HepG2 (cell line): ENCODE measurements around the gene TH. TPM values are rescaled to one million over a fixed set of nuclear protein-coding genes. Genes with fewer than 3 reads are reported as not detected.

Experiments
- ATAC-seq: fragments of 200-7000 bp; cut with Tn5 transposase; 3 replicates; pipeline ENCODE4 v1.9.1; 2020; ENCODE audit warnings: mild to moderate bottlenecking, moderate library complexity
- BruUV-seq: library from RNA; stranded (reverse); fragments of 400-500 nt; replicated peaks from 2 replicates; lab custom pipeline; 2021; lab: Mats Ljungman, UMichigan
- CTCF ChIA-PET: fragments of 300-600 bp; formaldehyde crosslinking; extraction: SDS; loops from one replicate; lab custom pipeline; 2021; ENCODE audit warnings: low total read pairs, inconsistent platforms, low intra/inter-chr PET ratio; lab: Yijun Ruan, JAX
- POLR2A ChIA-PET: fragments of 350-600 bp; sonication (Branson Sonifier 250); formaldehyde crosslinking; loops from one replicate; lab custom pipeline; 2020; ENCODE audit warnings: antibody characterized with exemption, inconsistent platforms; lab: Yijun Ruan, JAX
- DNase-seq: peaks from one replicate; pipeline ENCODE4 v3.0.0-alpha.2; 2015; ENCODE audit warnings: low spot score
- FAIRE-seq: peaks from 3 replicates; lab custom pipeline; 2011; peaks lifted over from hg19 to GRCh38; lab: Jason Lieb, UNC
- H2AFZ ChIP-seq: one replicate; pipeline ENCODE4 v1.6.1; 2011; ENCODE audit warnings: low read length, inconsistent platforms
- H3K27ac ChIP-seq: fragments of 300-600 bp; 3 replicates; pipeline ENCODE4 v1.8.0; 2011; ENCODE audit warnings: mixed run types, mild to moderate bottlenecking, mixed read lengths, low read length, inconsistent platforms; ENCODE audit not compliant: insufficient read depth; ENCODE audit errors: extremely low read length
- H3K27me3 ChIP-seq, 2 experiments: fragments of 200-600 bp in 1 of 2; 2 replicates in 1 of 2; 3 replicates in 1 of 2; pipeline versions ENCODE4 v1.6.0 to v1.8.0; 2011; ENCODE audit warnings: low read length in 2 of 2, mild to moderate bottlenecking in 2 of 2, moderate library complexity in 2 of 2, inconsistent platforms in 1 of 2; ENCODE audit not compliant: insufficient read depth in 2 of 2, control insufficient read depth in 1 of 2
- H3K36me3 ChIP-seq, 2 experiments: fragments of 200-600 bp in 1 of 2; replicated peaks in 1 of 2; 2 replicates in 1 of 2; 3 replicates in 1 of 2; pipeline versions ENCODE4 v1.5.1 to v1.8.0; 2011; ENCODE audit warnings: low read length in 2 of 2, inconsistent platforms in 1 of 2; ENCODE audit not compliant: insufficient read depth in 2 of 2, control insufficient read depth in 1 of 2
- H3K4me1 ChIP-seq: 2 replicates; pipeline ENCODE4 v1.5.1; 2012; ENCODE audit warnings: low read length, inconsistent platforms; ENCODE audit not compliant: insufficient read depth
- H3K4me2 ChIP-seq: 2 replicates; pipeline ENCODE4 v1.6.0; 2011; ENCODE audit warnings: low read depth, low read length, inconsistent platforms
- H3K4me3 ChIP-seq, 3 experiments: fragments of 200-600 bp in 1 of 3; sonication (generic), shearing (Covaris generic) in 1 of 3; replicated peaks in 1 of 3; 2 replicates each; pipeline ENCODE4 v1.5.1; 2011 to 2016; ENCODE audit warnings: low read length in 3 of 3, inconsistent platforms in 2 of 3, low read depth in 2 of 3, mild to moderate bottlenecking in 2 of 3, control low read depth in 1 of 3, mixed read lengths in 1 of 3; ENCODE audit not compliant: insufficient read depth in 1 of 3
- H3K79me2 ChIP-seq: one replicate; pipeline ENCODE4 v1.6.1; 2011; ENCODE audit warnings: low read length, inconsistent platforms; ENCODE audit not compliant: insufficient read depth
- H3K9ac ChIP-seq: 2 replicates; pipeline ENCODE4 v1.6.0; 2011; ENCODE audit warnings: mild to moderate bottlenecking, low read depth, low read length, inconsistent platforms; ENCODE audit not compliant: insufficient read depth
- H3K9me3 ChIP-seq: 2 replicates; pipeline ENCODE4 v1.5.1; 2012; ENCODE audit warnings: mild to moderate bottlenecking, low read length
- H4K20me1 ChIP-seq: 2 replicates; pipeline ENCODE4 v1.6.0; 2011; ENCODE audit warnings: inconsistent platforms, mild to moderate bottlenecking, low read length, moderate library complexity; ENCODE audit not compliant: insufficient read depth
- FOSL1 ChIP-seq: sonication (generic); formaldehyde crosslinking; IDR thresholded peaks from 2 replicates; pipeline ENCODE4 v1.9.0; 2021; ENCODE audit warnings: missing genetic modification reagents, borderline replicate concordance
- GABPA ChIP-seq, 2 experiments: IDR thresholded peaks; 2 replicates each; pipeline ENCODE4 v1.6.1; 2011 to 2016; ENCODE audit warnings: low read depth in 2 of 2, low read length in 1 of 2, missing biosample characterization in 1 of 2, missing genetic modification characterization in 1 of 2
- HMGXB4 ChIP-seq, 2 experiments: sonication (generic) in 1 of 2; formaldehyde crosslinking in 1 of 2; IDR thresholded peaks; 2 replicates each; pipeline versions ENCODE4 v1.4.0 to v1.6.1; 2018 to 2020; ENCODE audit warnings: missing genetic modification reagents in 2 of 2, borderline replicate concordance in 1 of 2, low read depth in 1 of 2, mild to moderate bottlenecking in 1 of 2, missing biosample characterization in 1 of 2
- KDM5A ChIP-seq: fragments of 200-600 bp; sonication (generic); IDR thresholded peaks from 2 replicates; pipeline ENCODE4 v1.7.0; 2018; ENCODE audit warnings: antibody characterized with exemption, mild to moderate bottlenecking, low read length, borderline replicate concordance
- MED13 ChIP-seq: sonication (generic); formaldehyde crosslinking; IDR thresholded peaks from 2 replicates; pipeline ENCODE4 v1.5.0; 2020; ENCODE audit warnings: missing genetic modification reagents
- MEF2D ChIP-seq: sonication (generic); formaldehyde crosslinking; IDR thresholded peaks from 2 replicates; pipeline ENCODE4 v1.5.1; 2020; ENCODE audit warnings: mild to moderate bottlenecking, missing genetic modification reagents
- MTA3 ChIP-seq: sonication (generic); formaldehyde crosslinking; IDR thresholded peaks from 2 replicates; pipeline ENCODE4 v1.4.0; 2020; ENCODE audit warnings: missing genetic modification reagents
- MTF2 ChIP-seq: sonication (generic); formaldehyde crosslinking; IDR thresholded peaks from 2 replicates; pipeline ENCODE4 v1.5.0; 2020; ENCODE audit warnings: missing genetic modification reagents, borderline replicate concordance
- PHF20 ChIP-seq: sonication (generic); formaldehyde crosslinking; IDR thresholded peaks from 2 replicates; pipeline ENCODE4 v1.5.0; 2020; ENCODE audit warnings: mild to moderate bottlenecking, missing genetic modification reagents
- RXRB ChIP-seq: IDR thresholded peaks from 2 replicates; pipeline ENCODE4 v1.6.1; 2016; ENCODE audit warnings: borderline replicate concordance, missing genetic modification reagents, missing compliant biosample characterization
- SOX6 ChIP-seq, 2 experiments: fragments of 450-650 bp in 1 of 2; sonication (generic) in 1 of 2; formaldehyde crosslinking in 1 of 2; IDR thresholded peaks; 2 replicates each; pipeline versions ENCODE4 v1.4.0 to v1.6.1; 2017 to 2020; ENCODE audit warnings: antibody characterized with exemption in 1 of 2, mild to moderate bottlenecking in 1 of 2, missing genetic modification reagents in 1 of 2
- SRSF4 ChIP-seq: fragments of 200-400 bp; formaldehyde crosslinking; IDR thresholded peaks from one replicate; pipeline ENCODE4 v1.6.1; 2018; ENCODE audit warnings: mild to moderate bottlenecking, low read depth, low read length, moderate library complexity; ENCODE audit not compliant: poor library complexity, severe bottlenecking
- ZBTB8A ChIP-seq: sonication (generic); formaldehyde crosslinking; IDR thresholded peaks from 2 replicates; pipeline ENCODE4 v1.4.0; 2020; ENCODE audit warnings: mild to moderate bottlenecking, low read depth, missing genetic modification reagents, borderline replicate concordance
- ZNF234 ChIP-seq: sonication (generic); formaldehyde crosslinking; conservative IDR thresholded peaks from 2 replicates; pipeline ENCODE4 v1.5.1; 2020; ENCODE audit warnings: mild to moderate bottlenecking, missing genetic modification reagents
- ZNF564 ChIP-seq: sonication (generic); formaldehyde crosslinking; IDR thresholded peaks from 2 replicates; pipeline ENCODE4 v1.8.1; 2023; ENCODE audit warnings: mild to moderate bottlenecking, missing genetic modification reagents
- ZNF598 ChIP-seq: sonication (generic); formaldehyde crosslinking; IDR thresholded peaks from 2 replicates; pipeline ENCODE4 v1.5.1; 2020; ENCODE audit warnings: mild to moderate bottlenecking, missing genetic modification reagents, borderline replicate concordance
- ZNF768 ChIP-seq: sonication (generic); formaldehyde crosslinking; IDR thresholded peaks from 2 replicates; pipeline ENCODE4 v1.4.0; 2020; ENCODE audit warnings: missing genetic modification reagents
- ZNF770 ChIP-seq: sonication (generic); formaldehyde crosslinking; IDR thresholded peaks from 2 replicates; pipeline ENCODE4 v1.5.0; 2020; ENCODE audit warnings: mild to moderate bottlenecking, missing genetic modification reagents
- ZNF878 ChIP-seq: sonication (generic); formaldehyde crosslinking; IDR thresholded peaks from 2 replicates; pipeline ENCODE4 v1.8.1; 2023; ENCODE audit warnings: mild to moderate bottlenecking, missing genetic modification reagents, moderate library complexity
- WGBS: methylation state at CpG from one replicate; pipeline ENCODE4 v1.1.6; 2017; ENCODE audit warnings: low lambda C conversion rate; 5-methylcytosine and 5-hydroxymethylcytosine counted together
- in situ Hi-C: cut with HindIII; loops from 2 replicates; pipeline ENCODE4 v1.10.0; 2017; ENCODE audit warnings: low pct_unique_long_range_greater_than_20kb; ENCODE audit not compliant: extremely low pct_ligation_motif_present
- intact Hi-C: fragments of 100-400 bp; cut with micrococcal nuclease; formaldehyde crosslinking; loops from one replicate; pipeline ENCODE4 v1.10.0; 2022; ENCODE audit not compliant: unreplicated experiment
- polyA plus RNA-seq, 8 experiments: library from polyadenylated mRNA; depleted of rRNA in 3 of 8; stranded (reverse) in 7 of 8; unstranded in 1 of 8; fragments of >200 nt; fragmentation: Illumina TruSeq in 4 of 8; extraction: Trizol in 4 of 8; gene quantifications; 2 replicates each; pipeline versions ENCODE4 v1.2.1 to v1.2.3, GENCODE V29; 2011 to 2016; ENCODE audit warnings: low read depth in 4 of 8, missing spikeins in 1 of 8, mixed read lengths in 1 of 8; ENCODE audit not compliant: insufficient read depth in 1 of 8
- total RNA-seq, 5 experiments: library from RNA; depleted of rRNA; stranded (reverse); fragments of >200 nt; fragmentation: Illumina TruSeq; extraction: Trizol; gene quantifications; 2 replicates each; pipeline ENCODE4 v1.2.3, GENCODE V29; 2016; ENCODE audit warnings: low read depth in 1 of 5

TH gene
- total and polyA plus RNA-seq, 2 of the 13 experiments (the other 11 are each of a cell fraction or from before 2014, with no cell fraction given) = 0.36 TPM; not detected in 1

GRCh38 chr11:2159536-2160413 is 11.8 kb downstream of the TH start (continued):
- no peak for TF ChIP-seq GABPA (IDR thresholded peaks at IDR 0.05; ENCODE audit: low read depth, low read length)
- TF ChIP-seq GABPA (CRISPR knock-in tag; IDR thresholded peaks at IDR 0.05; ENCODE audit: low read depth) = no peak
- no peak for TF ChIP-seq FOSL1
- TF ChIP-seq ZNF770 (CRISPR knock-in tag) = no peak
- TF ChIP-seq MTF2 (CRISPR knock-in tag) = no peak
- no peak for TF ChIP-seq ZNF564 (CRISPR knock-in tag)
- TF ChIP-seq SRSF4 = no peak
- TF ChIP-seq RXRB = no peak
- no peak for TF ChIP-seq MEF2D (CRISPR knock-in tag)
- TF ChIP-seq KDM5A = no peak
- TF ChIP-seq, all 625 proteins: peak for 0

DNA sequence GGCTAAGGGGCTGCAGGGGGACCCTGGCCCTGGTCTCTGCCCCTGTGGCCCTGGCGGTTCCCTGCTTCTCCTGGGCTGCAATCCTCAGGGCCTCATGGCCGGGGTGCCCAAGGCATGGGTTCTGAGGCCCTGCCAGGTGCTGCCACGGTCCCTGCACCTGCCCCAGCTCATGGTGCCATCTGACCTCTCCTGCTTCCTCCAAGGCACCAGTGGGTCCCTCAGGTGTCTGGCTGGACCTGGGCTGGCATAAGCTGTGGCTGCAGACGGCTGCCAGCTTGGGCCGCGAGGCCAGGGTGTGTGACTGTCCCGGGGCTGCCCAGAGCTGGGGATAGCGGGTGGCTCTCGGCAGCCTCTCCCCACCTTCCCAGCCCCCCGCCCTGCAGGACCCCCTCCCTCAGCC is 12.6 kb downstream of the TH start:
- no peak for FAIRE-seq
- WGBS = no CpG with 5 or more reads among the region's 10 CpGs
- no peak overlapping the region for H2AFZ ChIP-seq
- no peaks in the 10 kb centered on the region for H4K20me1 ChIP-seq
- no peak for ATAC-seq
- no peaks in the 10 kb centered on the region for H3K36me3 ChIP-seq
- H3K9ac ChIP-seq = no peak overlapping the region
- in situ Hi-C loops (no loop called here), intact Hi-C loops (no loop called here)
- H3K9me3 ChIP-seq = no peaks in the 10 kb centered on the region
- H3K4me2 ChIP-seq = no peak overlapping the region
- H3K4me3 ChIP-seq = no peak overlapping the region
- POLR2A ChIA-PET = no interaction called here
- CTCF ChIA-PET = no interaction called here
- BruUV-seq = no TSS peak
- no peak for DNase-seq
- H3K79me2 ChIP-seq = no peaks in the 10 kb centered on the region
- H3K27ac ChIP-seq = no peak overlapping the region
- no peaks in the 10 kb centered on the region for H3K4me1 ChIP-seq
- peaks cover 23 to 67% of the 10 kb centered on the region in 2 experiments; a peak in 4 of 5 replicates for H3K27me3 ChIP-seq
- TF ChIP-seq ZNF768 (CRISPR knock-in tag) (no peak), SOX6 (IDR thresholded peaks at IDR 0.05) (no peak), SOX6 (CRISPR knock-in tag; IDR thresholded peaks at IDR 0.05) (no peak), ZNF878 (no peak), ZNF234 (CRISPR knock-in tag) (no peak), SRSF4 (no peak), MED13 (CRISPR knock-in tag) (no peak), HMGXB4 (CRISPR knock-in tag; IDR thresholded peaks at IDR 0.05; ENCODE audit: borderline replicate concordance in 1 of 2, low read depth in 1 of 2) (no peak), MTA3 (CRISPR knock-in tag) (no peak), ZNF598 (CRISPR knock-in tag) (no peak), ZBTB8A (CRISPR knock-in tag) (no peak), PHF20 (CRISPR knock-in tag) (no peak)
